T-helper 17 cell (primary cell): ENCODE data around the gene CEACAM21. TPM values are rescaled to one million over a fixed set of nuclear protein-coding genes. Genes with fewer than 3 reads are reported as not detected.
A peak's percentile ranks its signal among the peaks of the same experiment; 100 is the strongest.
"Not testable (repeated sequence)": the region's sequence is repeated elsewhere in the genome, so short reads cannot be mapped to it uniquely, and the experiment has no call there.

Source experiments
- ATAC-seq: fragments of 150-1000 bp; cut with Tn5 transposase; 2 replicates; pipeline ENCODE4 v1.10.0; 2021; ENCODE audit warnings: mild to moderate bottlenecking, moderate library complexity
- DNase-seq, 3 donors: peaks; one replicate each; pipeline versions ENCODE4 v3.0.0 to v3.0.0-alpha.2; 2020 to 2021
- H3K9me3 ChIP-seq: one replicate; pipeline ENCODE4 v1.7.0; 2013; ENCODE audit warnings: low read length, mild to moderate bottlenecking; ENCODE audit not compliant: control insufficient read depth, poor library complexity, severe bottlenecking
- H3K27ac Mint-ChIP-seq: one replicate; pipeline ENCODE4 v1.8.0; 2022; ENCODE audit warnings: mild to moderate bottlenecking, moderate library complexity, mixed read lengths
- H3K27me3 Mint-ChIP-seq: one replicate; pipeline ENCODE4 v1.8.0; 2022; ENCODE audit warnings: mixed read lengths
- H3K36me3 Mint-ChIP-seq: one replicate; pipeline ENCODE4 v1.8.0; 2022; ENCODE audit warnings: low read depth, mixed read lengths
- H3K4me1 Mint-ChIP-seq: one replicate; pipeline ENCODE4 v1.8.0; 2022; ENCODE audit warnings: mild to moderate bottlenecking, mixed read lengths
- H3K4me3 Mint-ChIP-seq: one replicate; pipeline ENCODE4 v1.8.0; 2022; ENCODE audit warnings: mild to moderate bottlenecking, moderate library complexity, mixed read lengths
- total RNA-seq, 4 donors: library from RNA in 2 of 4; stranded (reverse) in 2 of 4; gene quantifications; one replicate each; pipeline ENCODE4 v1.2.3 and lab custom pipeline; 2022 to 2026

The CEACAM21 gene
- total RNA-seq, 2 donors from 2014 or later = 40.5 to 44.4 TPM

DNA sequence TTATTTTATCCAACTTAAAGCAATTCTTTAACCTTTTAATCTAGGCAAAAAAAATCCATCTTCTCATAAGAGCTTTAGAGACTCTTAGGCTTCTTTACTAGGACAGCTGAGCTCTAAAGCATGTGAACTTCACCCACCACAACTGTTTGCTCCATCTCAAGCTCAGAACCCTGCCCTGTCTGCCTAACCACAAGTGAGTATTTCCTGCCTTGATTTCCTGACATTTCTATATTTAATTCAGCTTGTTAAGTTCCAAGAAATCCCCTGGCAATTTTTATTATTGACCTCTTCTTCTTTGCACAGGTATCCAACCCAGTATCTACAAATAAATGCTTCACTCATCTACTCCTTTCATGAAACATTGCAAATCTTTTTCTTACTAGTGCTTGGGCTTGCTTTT, 21.1 kb upstream of the CEACAM21 start:
- Mint-ChIP-seq H3K36me3 (peaks cover 15% of the 10 kb centered on the region), H3K4me1 (peaks cover 63% of the 10 kb centered on the region), H3K4me3 (peak overlapping the region; percentile 88), H3K27ac (peak overlapping the region; percentile 99), H3K27me3 (no peaks in the 10 kb centered on the region)
- no peak for DNase-seq
- ATAC-seq = peak; percentile 85
- H3K9me3 ChIP-seq = no peaks in the 10 kb centered on the region

- no peak for DNase-seq
- H3K36me3 Mint-ChIP-seq = peaks cover 15% of the 10 kb centered on the region
- peaks cover 72% of the 10 kb centered on the region for H3K4me1 Mint-ChIP-seq
- H3K27me3 Mint-ChIP-seq = no peaks in the 10 kb centered on the region
- H3K4me3 Mint-ChIP-seq = peak overlapping the region; percentile 88
- peak overlapping the region; percentile 99 for H3K27ac Mint-ChIP-seq
- H3K9me3 ChIP-seq = no peaks in the 10 kb centered on the region
- peak; percentile 23 for ATAC-seq
These were observed 20.2 kb upstream of the CEACAM21 start for GRCh38 chr19:41555748-41556147.

DNA sequence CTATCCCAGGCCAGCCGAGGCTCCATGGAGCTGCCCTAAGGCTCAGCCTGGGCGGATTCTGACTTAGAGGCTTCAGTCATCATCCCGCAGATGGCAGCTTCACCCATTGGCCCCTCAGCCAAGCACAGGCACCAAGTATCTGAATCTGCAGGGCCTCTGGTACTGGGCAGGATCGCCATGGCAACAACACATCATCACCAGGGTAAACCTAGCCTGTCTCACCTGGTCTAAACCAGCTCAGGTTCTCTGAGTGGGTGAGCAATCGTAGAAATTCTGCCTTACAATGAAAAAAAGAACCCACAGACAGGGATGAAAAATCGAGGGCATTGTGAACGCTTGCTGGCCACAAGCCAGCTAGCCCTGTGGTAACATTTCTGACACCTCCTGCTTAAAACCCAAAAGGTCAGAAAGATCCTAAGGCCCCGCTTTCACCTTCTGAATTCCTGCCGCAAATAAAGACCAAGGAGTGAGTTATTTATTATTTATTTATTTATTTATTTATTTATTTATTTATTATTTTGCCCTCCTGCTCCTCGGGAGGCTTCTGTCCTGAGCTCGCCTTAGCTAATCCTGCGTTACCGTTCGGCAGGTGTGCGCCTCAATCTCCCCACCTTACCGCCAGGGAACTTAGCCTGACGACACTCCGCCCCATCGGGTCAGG, 12.0 kb upstream of the CEACAM21 start:
- peak overlapping the region; percentile 51 for H3K27ac Mint-ChIP-seq
- H3K9me3 ChIP-seq = no peaks in the 10 kb centered on the region
- H3K36me3 Mint-ChIP-seq = peaks cover 2% of the 10 kb centered on the region
- no peaks in the 10 kb centered on the region for H3K27me3 Mint-ChIP-seq
- DNase-seq (peak in 2 of 3 donors; percentile 37 to 45), ATAC-seq (peak; percentile 83)
- peaks cover 66% of the 10 kb centered on the region for H3K4me1 Mint-ChIP-seq
- peak overlapping the region; percentile 36 for H3K4me3 Mint-ChIP-seq

DNA sequence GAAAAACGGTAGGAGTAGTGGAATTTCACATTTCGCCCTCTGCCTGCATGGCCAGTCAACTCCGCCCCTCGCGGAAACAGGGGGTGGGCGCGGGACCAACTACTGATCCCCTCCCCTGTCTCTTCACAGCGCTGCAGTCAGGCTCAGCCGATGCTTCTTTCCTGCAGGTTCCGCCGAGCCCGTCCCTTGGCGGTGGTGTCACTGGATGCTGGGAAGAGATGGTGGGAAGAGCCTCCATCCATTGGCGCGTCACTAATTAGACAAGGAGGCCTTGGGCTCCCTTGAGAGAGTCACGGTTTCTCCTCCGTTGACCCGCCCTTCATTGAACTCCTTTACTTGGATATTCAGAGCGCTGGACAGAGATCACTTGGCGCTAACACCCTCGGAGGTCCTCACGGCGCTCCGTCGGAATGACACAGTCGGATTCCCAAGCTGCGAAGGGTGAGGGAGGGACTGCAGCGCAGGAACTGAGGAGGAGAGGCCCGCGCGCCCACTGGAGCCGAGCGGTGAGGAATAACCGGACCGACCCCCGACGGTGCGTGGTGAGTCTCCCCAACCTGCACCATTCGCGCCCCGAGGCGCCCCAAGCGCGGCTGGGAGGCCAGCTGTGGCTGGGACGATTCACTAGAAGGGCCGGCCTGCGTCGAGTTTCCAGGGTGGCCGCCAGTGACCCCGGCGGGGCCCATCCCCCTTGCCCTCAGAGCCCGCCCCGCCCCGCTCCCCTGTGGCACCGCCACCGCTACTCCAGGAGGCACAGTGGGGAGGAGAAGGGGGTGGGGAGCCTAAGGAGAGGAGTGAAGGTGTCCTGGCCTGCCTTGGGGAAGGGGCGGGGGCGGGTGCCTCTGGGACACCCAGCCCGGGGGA, 11.2 kb upstream of the CEACAM21 start:
- ATAC-seq = no peak
- Mint-ChIP-seq H3K27me3 (no peaks in the 10 kb centered on the region), H3K4me1 (peaks cover 60% of the 10 kb centered on the region), H3K27ac (no peak overlapping the region), H3K36me3 (peaks cover 2% of the 10 kb centered on the region), H3K4me3 (peak overlapping the region; percentile 36)
- no peaks in the 10 kb centered on the region for H3K9me3 ChIP-seq
- DNase-seq = no peak

DNA sequence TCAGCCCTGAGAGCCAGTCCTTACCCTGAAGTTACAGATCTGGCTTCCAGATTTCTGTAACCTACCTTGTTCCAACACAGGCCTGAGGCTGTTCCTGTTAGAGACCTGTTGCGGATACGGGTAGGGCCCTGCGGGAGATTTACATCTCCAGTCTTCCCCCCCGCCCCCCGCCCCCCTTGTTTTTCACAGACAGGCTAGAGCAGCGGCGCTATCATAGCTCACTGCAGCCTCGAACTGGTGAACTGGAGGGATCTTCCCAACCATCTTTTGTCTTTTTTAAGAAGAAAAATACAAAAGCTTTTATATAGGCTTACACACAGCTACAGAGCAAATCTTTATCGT, 10.6 kb upstream of the CEACAM21 start:
- ATAC-seq (no peak), DNase-seq (no peak)
- H3K36me3 Mint-ChIP-seq = peaks cover 2% of the 10 kb centered on the region
- no peaks in the 10 kb centered on the region for H3K27me3 Mint-ChIP-seq
- no peaks in the 10 kb centered on the region for H3K9me3 ChIP-seq
- peaks cover 57% of the 10 kb centered on the region for H3K4me1 Mint-ChIP-seq
- peak overlapping the region; percentile 41 for H3K4me3 Mint-ChIP-seq
- no peak overlapping the region for H3K27ac Mint-ChIP-seq

DNA sequence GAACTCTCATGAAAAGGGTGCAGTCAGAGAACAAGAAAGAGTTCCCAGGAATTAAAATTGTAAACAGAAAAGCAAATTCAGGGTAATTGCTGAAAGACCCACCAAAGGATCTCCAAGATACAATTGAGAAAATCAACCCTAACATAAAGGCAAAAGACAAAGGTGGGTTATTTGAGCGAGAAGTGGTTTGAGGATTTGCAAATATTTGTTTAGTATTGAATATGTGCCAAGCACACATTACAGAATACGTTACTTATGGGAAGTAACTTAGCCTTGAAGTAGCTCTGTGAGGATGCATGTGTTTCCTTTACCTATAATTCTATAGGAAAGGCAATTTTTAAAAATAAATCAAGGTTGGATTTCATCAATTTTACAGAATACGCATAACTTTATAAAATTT, 10.0 kb upstream of the CEACAM21 start:
- ATAC-seq = no peak
- Mint-ChIP-seq H3K4me3 (no peak overlapping the region), H3K4me1 (peaks cover 56% of the 10 kb centered on the region), H3K36me3 (peaks cover 2% of the 10 kb centered on the region), H3K27me3 (no peaks in the 10 kb centered on the region), H3K27ac (no peak overlapping the region)
- no peaks in the 10 kb centered on the region for H3K9me3 ChIP-seq
- no peak for DNase-seq

DNA sequence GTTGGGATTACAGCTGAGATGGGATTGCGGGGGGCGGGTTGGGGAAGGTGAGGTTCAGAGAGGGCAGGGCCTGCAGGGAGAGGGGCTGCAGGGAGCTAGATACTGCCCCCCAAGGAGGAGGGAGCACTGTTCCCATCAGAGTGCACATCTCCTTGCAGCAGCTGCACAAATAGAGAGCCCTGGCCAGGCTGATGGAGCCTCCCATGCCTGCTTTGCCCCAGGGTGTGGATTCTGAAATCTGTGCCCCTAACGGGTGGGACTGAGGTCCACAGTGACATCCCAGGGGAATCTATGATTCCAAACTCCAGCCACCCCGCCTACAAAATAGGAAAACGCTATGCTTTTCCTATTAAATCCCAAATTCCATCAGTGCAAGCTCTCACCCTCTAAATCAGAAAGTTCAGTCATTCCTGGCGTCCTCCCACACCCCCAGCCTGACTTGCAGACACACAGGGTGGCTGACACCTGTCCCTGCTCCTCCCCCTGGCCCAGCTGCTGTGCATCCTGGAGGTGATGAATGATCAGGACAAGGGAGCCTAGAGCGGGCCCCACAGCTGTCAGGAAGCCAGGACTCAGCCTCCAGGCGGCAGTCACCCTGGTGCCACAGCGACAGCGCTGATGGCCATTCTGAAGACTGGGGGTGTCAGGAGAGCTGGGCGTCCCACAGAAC, 6.3 kb upstream of the CEACAM21 start:
- Mint-ChIP-seq H3K36me3 (peaks cover 2% of the 10 kb centered on the region), H3K4me1 (peaks cover 29% of the 10 kb centered on the region), H3K4me3 (no peak overlapping the region), H3K27me3 (no peaks in the 10 kb centered on the region), H3K27ac (peak overlapping the region; percentile 19)
- DNase-seq (no peak), ATAC-seq (no peak)
- H3K9me3 ChIP-seq = no peaks in the 10 kb centered on the region

- H3K36me3 Mint-ChIP-seq = peaks cover 2% of the 10 kb centered on the region
- DNase-seq = no peak
- peak overlapping the region; percentile 19 for H3K27ac Mint-ChIP-seq
- H3K4me3 Mint-ChIP-seq = no peak overlapping the region
- H3K27me3 Mint-ChIP-seq = no peaks in the 10 kb centered on the region
- H3K4me1 Mint-ChIP-seq = peaks cover 30% of the 10 kb centered on the region
- ATAC-seq = no peak
- H3K9me3 ChIP-seq = no peaks in the 10 kb centered on the region
These were observed 5.8 kb upstream of the CEACAM21 start for GRCh38 chr19:41570179-41570578.

DNA sequence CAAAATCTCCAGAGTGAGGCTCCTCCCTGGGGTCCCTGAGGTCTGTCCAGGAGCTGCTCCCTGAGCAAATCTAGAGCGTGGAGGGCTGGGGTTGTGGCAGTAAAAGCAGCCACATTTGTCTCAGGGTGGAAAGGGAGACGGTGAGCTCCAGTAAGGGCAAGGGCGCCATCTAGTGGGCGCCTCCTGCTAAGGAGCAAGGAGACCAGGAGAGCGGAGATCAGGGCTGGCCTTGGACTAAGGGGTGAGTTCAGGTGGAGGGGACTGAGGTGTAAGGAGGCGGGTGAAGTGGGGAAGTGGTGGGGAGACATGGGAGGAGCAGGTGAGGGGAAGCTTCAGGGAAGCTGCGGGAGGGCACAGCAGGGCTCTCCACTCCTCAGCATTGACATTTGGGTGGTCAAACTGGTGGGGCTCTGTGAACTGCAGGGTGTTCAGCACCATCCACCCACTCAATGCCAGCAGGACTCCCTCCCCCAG, 5.3 kb upstream of the CEACAM21 start:
- no peak overlapping the region for H3K4me3 Mint-ChIP-seq
- ATAC-seq = peak; percentile 99
- DNase-seq = peak; percentile 72 to 80 (median 75)
- H3K9me3 ChIP-seq = no peaks in the 10 kb centered on the region
- peak overlapping the region; percentile 19 for H3K27ac Mint-ChIP-seq
- no peaks in the 10 kb centered on the region for H3K27me3 Mint-ChIP-seq
- H3K4me1 Mint-ChIP-seq = peaks cover 33% of the 10 kb centered on the region
- no peaks in the 10 kb centered on the region for H3K36me3 Mint-ChIP-seq

DNA sequence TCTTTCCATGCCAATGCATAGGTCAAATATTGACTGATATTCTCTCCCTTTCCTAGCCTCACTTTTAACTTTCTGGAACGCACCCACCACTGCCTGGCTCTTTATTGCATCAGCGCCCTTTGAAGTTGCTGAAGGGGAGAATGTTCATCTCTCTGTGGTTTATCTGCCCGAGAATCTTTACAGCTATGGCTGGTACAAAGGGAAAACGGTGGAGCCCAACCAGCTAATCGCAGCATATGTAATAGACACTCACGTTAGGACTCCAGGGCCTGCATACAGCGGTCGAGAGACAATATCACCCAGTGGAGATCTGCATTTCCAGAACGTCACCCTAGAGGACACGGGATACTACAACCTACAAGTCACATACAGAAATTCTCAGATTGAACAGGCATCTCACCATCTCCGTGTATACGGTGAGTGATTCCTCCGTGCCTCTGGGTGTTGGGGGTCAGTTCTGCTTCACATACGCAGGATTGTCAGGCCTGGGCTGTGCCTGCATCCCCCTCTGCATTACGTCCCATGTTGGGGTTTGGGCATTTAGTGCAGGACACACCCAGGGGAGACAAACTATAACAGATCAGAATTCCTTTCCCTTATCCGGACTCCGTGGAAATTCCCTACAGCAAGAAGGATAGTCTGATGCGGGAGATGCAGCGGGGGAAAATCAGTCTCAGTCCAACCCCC, 1.3 kb downstream of the CEACAM21 start:
- H3K4me3 Mint-ChIP-seq = no peak overlapping the region
- ATAC-seq = no peak
- no peaks in the 10 kb centered on the region for H3K9me3 ChIP-seq
- no peaks in the 10 kb centered on the region for H3K27me3 Mint-ChIP-seq
- H3K36me3 Mint-ChIP-seq = peaks cover 6% of the 10 kb centered on the region
- DNase-seq = no peak
- no peak overlapping the region for H3K27ac Mint-ChIP-seq
- H3K4me1 Mint-ChIP-seq = peaks cover 21% of the 10 kb centered on the region

GRCh38 chr19:41577833-41578232, 1.9 kb downstream of the CEACAM21 start:
- H3K9me3 ChIP-seq = no peaks in the 10 kb centered on the region
- peaks cover 9% of the 10 kb centered on the region for H3K36me3 Mint-ChIP-seq
- no peak overlapping the region for H3K4me3 Mint-ChIP-seq
- no peak overlapping the region for H3K27ac Mint-ChIP-seq
- ATAC-seq (no peak), DNase-seq (no peak)
- peaks cover 21% of the 10 kb centered on the region for H3K4me1 Mint-ChIP-seq
- no peaks in the 10 kb centered on the region for H3K27me3 Mint-ChIP-seq

- no peaks in the 10 kb centered on the region for H3K9me3 ChIP-seq
- peak overlapping the region; percentile 62 for H3K27ac Mint-ChIP-seq
- H3K4me3 Mint-ChIP-seq = no peak overlapping the region
- H3K27me3 Mint-ChIP-seq = no peaks in the 10 kb centered on the region
- H3K36me3 Mint-ChIP-seq = peaks cover 15% of the 10 kb centered on the region
- H3K4me1 Mint-ChIP-seq = peaks cover 24% of the 10 kb centered on the region
- DNase-seq (no peak), ATAC-seq (no peak)
These were observed 2.9 kb downstream of the CEACAM21 start for GRCh38 chr19:41578886-41579285.

GRCh38 chr19:41581068-41581467, 5.1 kb downstream of the CEACAM21 start:
- not testable (repeated sequence) for ATAC-seq, H3K27me3 Mint-ChIP-seq, DNase-seq, H3K27ac Mint-ChIP-seq, H3K4me3 Mint-ChIP-seq, H3K9me3 ChIP-seq
- Mint-ChIP-seq H3K36me3 (peaks cover 18% of the 10 kb centered on the region), H3K4me1 (peaks cover 13% of the 10 kb centered on the region)
